GM06990 (cell line): ENCODE data around the gene SLN.
A peak's percentile ranks its signal among the peaks of the same experiment; 100 is the strongest.

ENCODE experiments used
- DNase-seq: peaks from one replicate; pipeline ENCODE4 v3.0.0-alpha.2; 2011; ENCODE audit not compliant: insufficient read length; ENCODE audit errors: extremely low read depth
- H3K27me3 ChIP-seq: replicated peaks from 2 replicates; pipeline ENCODE4 v1.6.0; 2011; ENCODE audit warnings: low read length; ENCODE audit not compliant: control insufficient read depth, insufficient read depth
- H3K36me3 ChIP-seq: 2 replicates; pipeline ENCODE4 v1.5.1; 2011; ENCODE audit warnings: low read length; ENCODE audit not compliant: control insufficient read depth, insufficient read depth
- H3K4me3 ChIP-seq: replicated peaks from 2 replicates; pipeline ENCODE4 v1.5.1; 2011; ENCODE audit warnings: low read depth, mild to moderate bottlenecking, control low read depth, low read length
- CTCF ChIP-seq: IDR thresholded peaks from 2 replicates; pipeline ENCODE4 v1.5.1; 2011; ENCODE audit warnings: low read length, control low read depth, mild to moderate bottlenecking, inconsistent platforms; ENCODE audit not compliant: insufficient read depth, poor library complexity, severe bottlenecking

The SLN gene

DNA sequence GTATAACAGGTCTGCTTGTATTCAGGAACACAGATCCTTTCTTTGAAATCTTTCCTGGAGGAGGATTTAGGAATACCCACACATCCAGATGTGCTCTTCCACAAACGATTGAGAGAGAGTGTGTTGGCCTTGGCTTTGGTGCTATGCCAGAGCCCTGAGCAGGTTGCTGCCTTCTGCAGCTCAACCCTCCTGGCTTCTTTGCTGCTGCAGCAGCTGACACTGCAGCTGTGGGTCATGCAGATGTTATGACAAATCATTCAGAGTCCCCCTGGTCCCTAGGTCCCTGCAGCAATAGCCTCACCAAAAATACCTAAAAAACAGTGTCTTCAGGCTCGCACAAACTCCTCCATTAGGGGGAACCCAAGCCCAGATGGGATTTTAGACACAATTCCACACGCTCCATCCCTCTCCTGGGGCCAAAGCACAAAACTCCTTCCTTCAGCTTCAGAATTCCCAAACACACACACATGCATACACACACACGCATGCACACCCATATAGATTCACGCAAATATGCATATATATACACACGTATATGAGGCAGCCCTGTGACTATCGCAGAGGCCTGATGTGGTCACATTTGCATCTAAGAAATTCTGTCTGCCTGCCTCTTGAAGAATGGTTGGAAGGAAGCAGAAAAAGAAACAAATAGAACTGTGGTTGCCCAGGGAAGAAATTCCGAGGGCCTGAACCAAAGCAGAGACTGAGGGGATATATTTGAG is 35.4 kb downstream of the SLN start:
- TF ChIP-seq CTCF = no peak
- no peak for DNase-seq
- H3K27me3 ChIP-seq = no peaks in the 10 kb centered on the region
- 0 out of 2 replicates have a peak overlapping the region, but pooled peaks have one; percentile 17 for H3K4me3 ChIP-seq
- no peaks in the 10 kb centered on the region for H3K36me3 ChIP-seq

DNA sequence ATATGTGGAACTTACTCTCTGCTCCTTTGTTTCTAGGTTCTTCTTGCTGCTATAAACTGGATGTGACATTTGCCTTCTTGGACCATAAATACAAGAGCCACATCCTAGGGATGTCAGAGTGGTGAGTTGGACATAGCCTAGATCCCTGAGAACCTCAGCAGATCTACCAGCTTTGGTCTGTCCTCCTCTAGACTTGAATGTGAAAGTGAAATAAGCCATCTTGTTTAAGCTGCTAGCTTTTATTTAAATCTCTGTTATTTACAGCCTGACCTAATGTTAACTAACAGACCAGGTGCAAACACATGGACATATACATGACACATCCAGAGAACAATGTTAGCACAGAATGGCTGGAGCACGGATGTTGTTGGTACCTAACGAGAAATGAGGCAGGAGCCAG is 36.0 kb downstream of the SLN start:
- Histone ChIP-seq H3K4me3 (0 out of 2 replicates have a peak overlapping the region, but pooled peaks have one; percentile 17), H3K36me3 (no peaks in the 10 kb centered on the region), H3K27me3 (no peaks in the 10 kb centered on the region)
- no peak for TF ChIP-seq CTCF
- DNase-seq = no peak

GRCh38 chr11:107669893-107670601 is 41.8 kb downstream of the SLN start:
- no peak for TF ChIP-seq CTCF
- Histone ChIP-seq H3K4me3 (no peak overlapping the region), H3K27me3 (no peaks in the 10 kb centered on the region), H3K36me3 (no peaks in the 10 kb centered on the region)
- no peak for DNase-seq

DNA sequence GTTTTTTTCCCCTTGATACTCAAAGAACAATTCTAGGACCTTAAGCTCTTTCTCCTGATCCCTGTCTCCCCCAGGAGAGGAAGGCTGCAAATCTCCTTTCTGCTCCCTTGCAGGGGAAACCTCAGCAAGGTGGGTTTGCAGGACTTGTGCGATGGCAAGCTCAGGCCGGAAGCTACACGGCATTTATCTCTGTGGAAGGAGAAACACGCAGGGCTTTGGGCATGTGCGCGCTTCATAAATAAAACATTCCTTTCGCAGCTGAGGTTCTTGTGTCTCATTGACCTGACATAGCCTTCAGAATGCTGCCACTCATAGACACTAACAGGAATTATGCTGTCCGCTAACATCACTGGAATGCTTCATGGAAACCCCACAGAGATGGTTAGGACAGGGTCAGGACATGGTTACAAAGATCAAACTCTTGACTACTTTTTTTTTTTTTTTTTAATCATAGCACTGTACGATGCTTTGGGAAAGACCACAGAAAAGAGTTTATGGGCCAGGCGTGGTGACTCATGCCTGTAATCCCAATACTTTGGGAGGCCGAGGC is 42.6 kb downstream of the SLN start:
- no peak for TF ChIP-seq CTCF
- no peak overlapping the region for H3K4me3 ChIP-seq

DNA sequence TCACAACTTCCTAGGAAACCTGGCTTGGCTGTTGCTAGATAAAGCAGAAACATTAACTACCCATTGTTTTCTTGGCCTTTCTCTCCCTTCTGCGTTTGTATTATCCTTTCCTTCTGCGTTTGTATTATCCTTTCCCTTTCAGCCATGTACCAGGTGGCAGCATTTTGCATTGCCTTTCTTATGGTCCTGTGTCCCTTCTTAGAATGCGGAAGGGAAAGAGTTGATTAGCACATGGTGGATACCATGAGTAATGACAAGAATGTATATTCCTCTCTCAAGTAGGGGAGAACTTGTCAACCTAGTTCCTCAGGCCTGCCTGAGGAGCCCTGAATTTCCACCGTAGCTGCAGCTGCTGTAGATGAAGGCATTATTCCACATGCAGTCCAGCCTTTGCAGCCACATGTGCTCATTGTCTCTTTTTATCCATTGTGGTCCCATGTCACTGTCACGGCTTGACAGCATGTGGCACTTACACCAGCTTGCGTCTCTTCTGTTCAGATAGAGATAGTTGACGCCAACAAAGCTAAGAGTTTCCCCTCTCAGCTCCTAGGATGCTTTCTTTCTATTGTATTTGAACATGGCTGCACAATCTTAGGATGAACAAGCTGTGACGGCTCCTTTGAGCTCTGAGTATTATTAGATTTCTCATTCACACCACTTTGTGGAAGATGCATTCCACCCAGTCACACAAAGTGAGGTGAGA is 44.8 kb downstream of the SLN start:
- TF ChIP-seq CTCF = no peak
- Histone ChIP-seq H3K27me3 (no peaks in the 10 kb centered on the region), H3K36me3 (no peaks in the 10 kb centered on the region), H3K4me3 (no peak overlapping the region)
- no peak for DNase-seq

More for the DNA sequence above, 42.6 kb downstream of the SLN start:
- no peaks in the 10 kb centered on the region for H3K27me3 ChIP-seq
- no peaks in the 10 kb centered on the region for H3K36me3 ChIP-seq
- no peak for DNase-seq
